K562 (cell line): ENCODE data around the gene DISC1. TPM values are rescaled to one million over a fixed set of nuclear protein-coding genes. Genes with fewer than 3 reads are reported as not detected.

ENCODE experiments used
- ATAC-seq: fragments of 200-7000 bp; cut with Tn5 transposase; 3 replicates; pipeline ENCODE4 v1.9.1; 2020; ENCODE audit warnings: moderate library complexity
- BruUV-seq: library from RNA; stranded (reverse); fragments of 400-500 nt; replicated peaks from 2 replicates; lab custom pipeline; 2021; lab: Mats Ljungman, UMichigan
- CTCF ChIA-PET: fragments of 300-600 bp; formaldehyde crosslinking; extraction: SDS; loops from one replicate; lab custom pipeline; 2021; ENCODE audit warnings: low intra/inter-chr PET ratio; lab: Yijun Ruan, JAX
- POLR2A ChIA-PET: fragments of 300-600, 350-650 bp; sonication (Branson Sonifier 250); formaldehyde crosslinking; extraction: SDS; loops from one replicate; lab custom pipeline; 2021; ENCODE audit warnings: antibody characterized with exemption, inconsistent platforms; lab: Yijun Ruan, JAX
- DNase-seq, 4 experiments: peaks; one replicate each; pipeline versions ENCODE4 v3.0.0 to v3.0.0-alpha.2; 2011 to 2018; ENCODE audit warnings: low spot score in 3 of 4, mixed read lengths in 3 of 4; ENCODE audit errors: extremely low read depth in 1 of 4
- FAIRE-seq: peaks from 2 replicates; lab custom pipeline; 2011; peaks lifted over from hg19 to GRCh38; lab: Jason Lieb, UNC
- H2AFZ ChIP-seq: 2 replicates; pipeline ENCODE4 v1.6.0; 2011; ENCODE audit warnings: low read depth, low read length, control low read depth, inconsistent platforms
- H3K27ac ChIP-seq: fragments of 200-600 bp; 3 replicates; pipeline ENCODE4 v1.8.0; 2011; ENCODE audit warnings: low read depth, mild to moderate bottlenecking, control low read depth, inconsistent platforms, low read length, moderate library complexity, mixed read lengths; ENCODE audit errors: extremely low read depth
- H3K27me3 ChIP-seq, 2 experiments: fragments of 300-600 bp in 1 of 2; 2 replicates in 1 of 2; 3 replicates in 1 of 2; pipeline versions ENCODE4 v1.6.0 to v1.8.0; 2011; ENCODE audit warnings: inconsistent platforms in 2 of 2, low read length in 2 of 2, mild to moderate bottlenecking in 1 of 2, mixed read lengths in 1 of 2, moderate library complexity in 1 of 2; ENCODE audit not compliant: control insufficient read depth in 2 of 2, insufficient read depth in 2 of 2
- H3K36me3 ChIP-seq: fragments of 300-600 bp; 3 replicates; pipeline ENCODE4 v1.8.0; 2011; ENCODE audit warnings: mild to moderate bottlenecking, low read length, inconsistent platforms; ENCODE audit not compliant: control insufficient read depth, insufficient read depth
- H3K4me1 ChIP-seq, 2 experiments: fragments of 200-600 bp in 1 of 2; replicated peaks in 1 of 2; 2 replicates in 1 of 2; 3 replicates in 1 of 2; pipeline versions ENCODE4 v1.5.1 to v1.8.0; 2011; ENCODE audit warnings: inconsistent platforms in 2 of 2, low read length in 2 of 2, mild to moderate bottlenecking in 1 of 2, mixed read lengths in 1 of 2, moderate library complexity in 1 of 2; ENCODE audit not compliant: control insufficient read depth in 2 of 2, insufficient read depth in 2 of 2
- H3K4me2 ChIP-seq: 2 replicates; pipeline ENCODE4 v1.6.1; 2011; ENCODE audit warnings: low read length, control low read depth, inconsistent platforms, mixed read lengths; ENCODE audit not compliant: insufficient read depth
- H3K4me3 ChIP-seq: fragments of 200-600 bp; sonication (generic), shearing (Covaris generic); 2 replicates; pipeline ENCODE4 v1.5.1; 2016; ENCODE audit warnings: control low read depth, inconsistent platforms
- H3K79me2 ChIP-seq: fragments of 200-600 bp; 3 replicates; pipeline ENCODE4 v1.8.0; 2011; ENCODE audit warnings: low read length, inconsistent platforms; ENCODE audit not compliant: control insufficient read depth, insufficient read depth
- H3K9ac ChIP-seq, 2 experiments: 2 replicates each; pipeline versions ENCODE4 v1.6.0 to v1.6.1; 2011; ENCODE audit warnings: low read depth in 2 of 2, low read length in 2 of 2, control low read depth in 1 of 2, inconsistent platforms in 1 of 2, mild to moderate bottlenecking in 1 of 2, mixed read lengths in 1 of 2; ENCODE audit not compliant: insufficient read depth in 1 of 2
- H3K9me1 ChIP-seq: one replicate; pipeline ENCODE4 v1.6.0; 2011; ENCODE audit warnings: inconsistent platforms, mild to moderate bottlenecking, low read length, moderate library complexity; ENCODE audit not compliant: control insufficient read depth, insufficient read depth
- H3K9me3 ChIP-seq: replicated peaks from 2 replicates; pipeline ENCODE4 v1.5.1; 2011; ENCODE audit warnings: low read depth, low read length, inconsistent platforms; ENCODE audit not compliant: control insufficient read depth, insufficient read depth
- H4K20me1 ChIP-seq: replicated peaks from 2 replicates; pipeline ENCODE4 v1.6.1; 2011; ENCODE audit warnings: low read length, inconsistent platforms, mixed read lengths; ENCODE audit not compliant: control insufficient read depth, insufficient read depth
- IFI16 ChIP-seq: fragments of 250-450 bp; sonication (Bioruptor Pico); IDR thresholded peaks from 2 replicates; pipeline ENCODE4 v2.1.2; 2022; ENCODE audit warnings: mild to moderate bottlenecking, inconsistent platforms
- MXI1 ChIP-seq: IDR thresholded peaks from 2 replicates; pipeline ENCODE4 v1.6.1; 2011; ENCODE audit warnings: low read depth, mild to moderate bottlenecking, improper control_type of control experiment, low read length
- ZFX ChIP-seq: sonication (generic); formaldehyde crosslinking; IDR thresholded peaks from 2 replicates; pipeline ENCODE4 v1.8.0; 2022; ENCODE audit warnings: mild to moderate bottlenecking, missing genetic modification reagents, moderate library complexity
- WGBS: fragments of 100-300 bp; shearing (Covaris generic); methylation state at CpG from one replicate; pipeline ENCODE4 v1.1.6; 2016; ENCODE audit warnings: low coverage, mixed read lengths; ENCODE audit not compliant: insufficient coverage; ENCODE audit errors: missing lambda C conversion rate; 5-methylcytosine and 5-hydroxymethylcytosine counted together
- in situ Hi-C: fragments of 300-500 bp; cut with MboI; formaldehyde crosslinking; loops from 4 replicates; pipeline ENCODE4 v1.15.0; 2018; ENCODE audit warnings: inconsistent platforms, mixed read lengths
- intact Hi-C: fragments of 100-400 bp; cut with micrococcal nuclease; formaldehyde crosslinking; loops from 2 replicates; pipeline ENCODE4 v1.14.2; 2022
- polyA plus RNA-seq, 8 experiments: library from polyadenylated mRNA; depleted of rRNA in 4 of 8; stranded (reverse) in 5 of 8; unstranded in 3 of 8; fragments of >200 nt; fragmentation: Nextera tagmentation in 2 of 8; fragmentation: Illumina TruSeq in 1 of 8; extraction: Ambion mirVana in 2 of 8; extraction: Trizol in 1 of 8; gene quantifications; 2 replicates each; pipeline versions ENCODE4 v1.2.1 to v1.2.3, GENCODE V29; 2011 to 2014; ENCODE audit warnings: inconsistent platforms in 1 of 8, missing spikeins in 1 of 8
- total RNA-seq, 7 experiments: library from RNA; depleted of rRNA in 6 of 7; stranded (reverse); fragments of >200 nt in 6 of 7; fragmentation: Illumina TruSeq in 2 of 7; extraction: Trizol in 2 of 7; gene quantifications; 2 replicates each; pipeline versions ENCODE4 v1.2.1 to v1.2.3, GENCODE V29; 2011 to 2021; ENCODE audit warnings: low replicate concordance in 1 of 7
- TF ChIP-seq, protein P1 (sequence below): fragments of 450-650 bp; IDR thresholded peaks from 2 replicates; pipeline ENCODE4 v1.6.1; 2014; ENCODE audit warnings: low read depth, mild to moderate bottlenecking, moderate library complexity, borderline replicate concordance

DISC1 gene
- total and polyA plus RNA-seq, 9 of the 15 experiments (the other 6 are each of a cell fraction or from before 2014, with no cell fraction given), result 0.01 to 0.11 (median 0.08) TPM; not detected in 1

GRCh38 chr1:231694465-231695077 is 68.0 kb downstream of the DISC1 start:
- Histone ChIP-seq H4K20me1 (no peaks in the 10 kb centered on the region; the same call in 1 of the 2 replicates), H3K9ac (no peak overlapping the region; a peak in 1 of 4 replicates), H3K4me2 (no peak overlapping the region), H3K4me3 (no peak overlapping the region), H3K79me2 (no peaks in the 10 kb centered on the region), H3K9me1 (no peaks in the 10 kb centered on the region)
- DNase-seq (no peak), ATAC-seq (no peak), FAIRE-seq (no peak)
- no TSS peak for BruUV-seq
- ChIA-PET CTCF (no interaction called here), POLR2A (interaction anchor here (0.7 to 2.0 kb wide), 2 partner anchors 13 to 15 kb away, joined by 3 to 6 read pairs; no protein-coding TSS in a partner anchor)
- intact Hi-C loops, result no loop called here
- TF ChIP-seq IFI16 (CRISPR knock-in tag) (no peak), MXI1 (no peak), ZFX (CRISPR knock-in tag) (no peak)
- TF ChIP-seq, protein P1, sequence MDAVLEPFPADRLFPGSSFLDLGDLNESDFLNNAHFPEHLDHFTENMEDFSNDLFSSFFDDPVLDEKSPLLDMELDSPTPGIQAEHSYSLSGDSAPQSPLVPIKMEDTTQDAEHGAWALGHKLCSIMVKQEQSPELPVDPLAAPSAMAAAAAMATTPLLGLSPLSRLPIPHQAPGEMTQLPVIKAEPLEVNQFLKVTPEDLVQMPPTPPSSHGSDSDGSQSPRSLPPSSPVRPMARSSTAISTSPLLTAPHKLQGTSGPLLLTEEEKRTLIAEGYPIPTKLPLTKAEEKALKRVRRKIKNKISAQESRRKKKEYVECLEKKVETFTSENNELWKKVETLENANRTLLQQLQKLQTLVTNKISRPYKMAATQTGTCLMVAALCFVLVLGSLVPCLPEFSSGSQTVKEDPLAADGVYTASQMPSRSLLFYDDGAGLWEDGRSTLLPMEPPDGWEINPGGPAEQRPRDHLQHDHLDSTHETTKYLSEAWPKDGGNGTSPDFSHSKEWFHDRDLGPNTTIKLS, result no peak
- TF ChIP-seq, all 486 proteins: peak for 0
- WGBS, result 2% methylated on average over 18 of the region's 18 CpGs
- H3K27me3 ChIP-seq, result peaks cover 29 to 43% of the 10 kb centered on the region in 2 experiments; a peak in 4 of 5 replicates
- no peaks in the 10 kb centered on the region for H3K36me3 ChIP-seq
- H3K27ac ChIP-seq, result no peak overlapping the region
- peaks cover 0 to 4% of the 10 kb centered on the region in 2 experiments; a peak in 1 of 5 replicates for H3K4me1 ChIP-seq
- H3K9me3 ChIP-seq, result no peaks in the 10 kb centered on the region
- H2AFZ ChIP-seq, result no peak overlapping the region
- in situ Hi-C loops, result no loop called here
